ENCODE data around the gene PISD. TPM values are rescaled to one million over a fixed set of nuclear protein-coding genes. Genes with fewer than 3 reads are reported as not detected.

The PISD gene
- total RNA-seq, 1 donor from 2014 or later: 18.1 TPM

- H3K27me3 Mint-ChIP-seq (ENCODE audit: insufficient read depth, low read depth): peaks cover 8% of the 10 kb centered on the region
- no peak overlapping the region for H3K27ac Mint-ChIP-seq
- no peak for DNase-seq (ENCODE audit: low spot score)
- Histone ChIP-seq H3K9ac (no peak overlapping the region), H3K27ac (no peak overlapping the region), H4K20me1 (ENCODE audit: low read depth) (peaks cover 97% of the 10 kb centered on the region), H3K4me1 (peaks cover 37% of the 10 kb centered on the region), H2AFZ (replicated peaks) (no peak overlapping the region), H3K79me2 (ENCODE audit: low read depth) (peaks cover 71% of the 10 kb centered on the region), H3K36me3 (no peaks in the 10 kb centered on the region), H3K27me3 (no peaks in the 10 kb centered on the region), H3K4me2 (no peak overlapping the region), H3F3A (ENCODE audit: low read depth) (peaks cover 38% of the 10 kb centered on the region), H3K9me3 (ENCODE audit: low read depth) (no peaks in the 10 kb centered on the region), H3K4me3 (no peak overlapping the region)
- TF ChIP-seq EZH2 (IDR thresholded peaks at IDR 0.05): no peak
- TF ChIP-seq, protein P1, sequence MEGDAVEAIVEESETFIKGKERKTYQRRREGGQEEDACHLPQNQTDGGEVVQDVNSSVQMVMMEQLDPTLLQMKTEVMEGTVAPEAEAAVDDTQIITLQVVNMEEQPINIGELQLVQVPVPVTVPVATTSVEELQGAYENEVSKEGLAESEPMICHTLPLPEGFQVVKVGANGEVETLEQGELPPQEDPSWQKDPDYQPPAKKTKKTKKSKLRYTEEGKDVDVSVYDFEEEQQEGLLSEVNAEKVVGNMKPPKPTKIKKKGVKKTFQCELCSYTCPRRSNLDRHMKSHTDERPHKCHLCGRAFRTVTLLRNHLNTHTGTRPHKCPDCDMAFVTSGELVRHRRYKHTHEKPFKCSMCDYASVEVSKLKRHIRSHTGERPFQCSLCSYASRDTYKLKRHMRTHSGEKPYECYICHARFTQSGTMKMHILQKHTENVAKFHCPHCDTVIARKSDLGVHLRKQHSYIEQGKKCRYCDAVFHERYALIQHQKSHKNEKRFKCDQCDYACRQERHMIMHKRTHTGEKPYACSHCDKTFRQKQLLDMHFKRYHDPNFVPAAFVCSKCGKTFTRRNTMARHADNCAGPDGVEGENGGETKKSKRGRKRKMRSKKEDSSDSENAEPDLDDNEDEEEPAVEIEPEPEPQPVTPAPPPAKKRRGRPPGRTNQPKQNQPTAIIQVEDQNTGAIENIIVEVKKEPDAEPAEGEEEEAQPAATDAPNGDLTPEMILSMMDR (IDR thresholded peaks at IDR 0.05): no peak
- TF ChIP-seq EZH2phosphoT487 (IDR thresholded peaks at IDR 0.05): no peak
- peak overlapping the region; percentile 46 for H3K4me3 Mint-ChIP-seq
- H3K9me3 Mint-ChIP-seq: no peaks in the 10 kb centered on the region
- peaks cover 38% of the 10 kb centered on the region for H3K4me1 Mint-ChIP-seq
- H3K36me3 Mint-ChIP-seq: no peaks in the 10 kb centered on the region
Observed at GRCh38 chr22:31628362-31628761, 33.7 kb downstream of the PISD start.

GRCh38 chr22:31627223-31627731 is 34.7 kb downstream of the PISD start:
- no peak overlapping the region for H3K4me2 ChIP-seq
- Mint-ChIP-seq H3K27ac (peak overlapping the region; percentile 33), H3K4me1 (peaks cover 38% of the 10 kb centered on the region), H3K4me3 (no peak overlapping the region), H3K36me3 (no peaks in the 10 kb centered on the region), H3K27me3 (ENCODE audit: insufficient read depth, low read depth) (peaks cover 8% of the 10 kb centered on the region), H3K9me3 (no peaks in the 10 kb centered on the region)
- TF ChIP-seq EZH2 (IDR thresholded peaks at IDR 0.05) (no peak), EZH2phosphoT487 (IDR thresholded peaks at IDR 0.05) (no peak)
- TF ChIP-seq, protein P1 (IDR thresholded peaks at IDR 0.05): no peak
- H3K27ac ChIP-seq: no peak overlapping the region
- no peaks in the 10 kb centered on the region for H3K36me3 ChIP-seq
- H3K79me2 ChIP-seq (ENCODE audit: low read depth): peaks cover 73% of the 10 kb centered on the region
- peaks cover 90% of the 10 kb centered on the region for H4K20me1 ChIP-seq (ENCODE audit: low read depth)
- no peaks in the 10 kb centered on the region for H3K9me3 ChIP-seq (ENCODE audit: low read depth)
- no peak overlapping the region for H2AFZ ChIP-seq (replicated peaks)
- DNase-seq (ENCODE audit: low spot score): no peak
- H3K9ac ChIP-seq: no peak overlapping the region
- H3K27me3 ChIP-seq: no peaks in the 10 kb centered on the region
- peaks cover 37% of the 10 kb centered on the region for H3K4me1 ChIP-seq
- H3K4me3 ChIP-seq: no peak overlapping the region
- H3F3A ChIP-seq (ENCODE audit: low read depth): peaks cover 38% of the 10 kb centered on the region

DNA sequence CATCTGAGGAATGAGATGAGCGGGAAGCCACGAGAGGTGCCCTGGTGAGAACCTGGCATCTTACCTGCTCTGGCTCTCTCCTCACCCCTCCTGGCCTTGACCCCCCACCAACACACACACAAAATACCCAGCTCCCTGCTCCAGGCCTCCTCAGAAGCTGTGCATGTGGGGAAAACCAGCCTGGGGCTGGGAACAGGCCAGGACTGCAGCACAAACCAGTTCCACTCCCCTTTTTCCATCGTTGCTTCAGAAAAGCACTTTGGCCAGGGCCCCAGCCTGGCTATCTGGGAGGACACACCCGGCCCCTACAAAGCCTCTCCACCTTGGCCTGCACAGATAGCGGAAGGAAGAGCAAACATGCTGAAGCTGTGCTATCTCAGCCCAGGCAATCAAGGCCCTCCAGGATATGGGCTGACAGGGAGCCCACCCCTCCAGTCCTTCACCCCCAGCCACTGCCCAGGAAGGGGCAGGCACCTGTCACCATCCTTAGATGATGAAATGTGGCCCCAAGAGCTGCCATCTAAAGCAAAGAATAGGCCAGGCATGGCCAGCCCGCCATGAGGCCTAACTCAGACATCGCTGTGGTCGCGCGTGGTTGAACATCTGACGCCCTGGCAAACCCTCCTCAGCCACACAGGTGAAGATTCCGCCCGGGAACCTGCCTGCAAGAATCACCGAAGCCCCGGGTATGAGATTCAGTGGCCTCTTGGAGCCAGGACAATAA is 35.4 kb downstream of the PISD start:
- Mint-ChIP-seq H3K4me1 (peaks cover 36% of the 10 kb centered on the region), H3K36me3 (peaks cover 3% of the 10 kb centered on the region), H3K4me3 (peak overlapping the region; percentile 46), H3K27me3 (ENCODE audit: insufficient read depth, low read depth) (peaks cover 8% of the 10 kb centered on the region), H3K9me3 (no peaks in the 10 kb centered on the region), H3K27ac (peak overlapping the region; percentile 66)
- Histone ChIP-seq H3F3A (ENCODE audit: low read depth) (peaks cover 32% of the 10 kb centered on the region), H4K20me1 (ENCODE audit: low read depth) (peaks cover 83% of the 10 kb centered on the region), H3K27me3 (no peaks in the 10 kb centered on the region), H3K79me2 (ENCODE audit: low read depth) (peaks cover 77% of the 10 kb centered on the region), H3K9ac (no peak overlapping the region), H3K36me3 (no peaks in the 10 kb centered on the region), H3K4me3 (no peak overlapping the region), H3K27ac (peak overlapping the region; percentile 81), H3K4me2 (peak overlapping the region; percentile 64), H3K4me1 (peaks cover 37% of the 10 kb centered on the region), H2AFZ (replicated peaks) (no peak overlapping the region), H3K9me3 (ENCODE audit: low read depth) (no peaks in the 10 kb centered on the region)
- DNase-seq (ENCODE audit: low spot score): no peak
- TF ChIP-seq, protein P1 (IDR thresholded peaks at IDR 0.05): no peak
- TF ChIP-seq EZH2 (IDR thresholded peaks at IDR 0.05) (no peak), EZH2phosphoT487 (IDR thresholded peaks at IDR 0.05) (no peak)

Measured in neural progenitor cell (in vitro differentiated cells).